NCI-H1694 (cell line): ENCODE measurements around the gene GALM.
"Not testable (repeated sequence)": the region's sequence is repeated elsewhere in the genome, so short reads cannot be mapped to it uniquely, and the experiment has no call there.

ENCODE experiments used
- DNase-seq: peaks from one replicate; lab custom pipeline; 2025; lab: John Stamatoyannopoulos, UW

Gene GALM

GRCh38 chr2:38712413-38712812, 46.5 kb downstream of the GALM start:
- DNase-seq, result no peak

- no peak for DNase-seq
Observed at GRCh38 chr2:38712871-38713270, 47.0 kb downstream of the GALM start.

- DNase-seq, result no peak
Observed at GRCh38 chr2:38713338-38713737, 47.4 kb downstream of the GALM start.

- not testable (repeated sequence) for DNase-seq
Observed at GRCh38 chr2:38714941-38715340, 49.0 kb downstream of the GALM start.

GRCh38 chr2:38716185-38716584, 50.3 kb downstream of the GALM start:
- no peak for DNase-seq

GRCh38 chr2:38718601-38719000, 52.7 kb downstream of the GALM start:
- no peak for DNase-seq

GRCh38 chr2:38719706-38720105, 53.8 kb downstream of the GALM start:
- no peak for DNase-seq

- no peak for DNase-seq
Observed at GRCh38 chr2:38720613-38721241, 54.8 kb downstream of the GALM start.

- no peak for DNase-seq
Observed at GRCh38 chr2:38722271-38723061, 56.6 kb downstream of the GALM start.

- no peak for DNase-seq
Observed at GRCh38 chr2:38723173-38723572, 57.3 kb downstream of the GALM start.

- no peak for DNase-seq
Observed at GRCh38 chr2:38727661-38728060, 61.7 kb downstream of the GALM start.

- no peak for DNase-seq
Observed at GRCh38 chr2:38728694-38729093, 62.8 kb downstream of the GALM start.

GRCh38 chr2:38731090-38731489, 65.2 kb downstream of the GALM start:
- DNase-seq, result no peak

GRCh38 chr2:38731684-38732221, 65.8 kb downstream of the GALM start:
- no peak for DNase-seq

- DNase-seq, result no peak
Observed at GRCh38 chr2:38733300-38733971, 67.5 kb downstream of the GALM start.

- DNase-seq, result no peak
Observed at GRCh38 chr2:38734299-38735058, 68.6 kb downstream of the GALM start.

- no peak for DNase-seq
Observed at GRCh38 chr2:38735999-38736320, 70.0 kb downstream of the GALM start.

- DNase-seq, result not testable (repeated sequence)
Observed at GRCh38 chr2:38737000-38737698, 71.2 kb downstream of the GALM start.

- no peak for DNase-seq
Observed at GRCh38 chr2:38737925-38738324, 72.0 kb downstream of the GALM start.

- no peak for DNase-seq
Observed at GRCh38 chr2:38739524-38739923, 73.6 kb downstream of the GALM start.

GRCh38 chr2:38740851-38741731, 75.2 kb downstream of the GALM start:
- peak; percentile 45 for DNase-seq
